ENCODE results near the gene GPR63.

Gene GPR63

DNA sequence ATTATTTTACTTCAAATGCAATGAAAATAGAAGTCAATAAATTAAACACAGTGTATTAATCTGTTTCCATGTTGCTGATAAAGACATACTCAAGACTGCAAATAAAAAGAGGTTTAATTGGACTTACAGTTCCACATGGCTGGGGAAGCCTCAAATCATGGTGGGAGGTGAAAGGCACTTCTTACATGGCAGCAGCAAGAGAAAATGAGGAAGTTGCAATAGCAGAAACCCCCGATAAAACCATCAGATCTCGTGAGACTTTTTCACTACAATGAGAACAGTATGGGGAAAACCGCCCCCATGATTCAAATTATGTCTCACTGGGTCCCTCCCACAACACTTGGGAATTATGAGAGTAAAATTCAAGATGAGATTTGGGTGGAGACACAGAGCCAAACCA is 82.2 kb downstream of the GPR63 start:
- no peak for DNase-seq (ENCODE audit: low spot score)

DNA sequence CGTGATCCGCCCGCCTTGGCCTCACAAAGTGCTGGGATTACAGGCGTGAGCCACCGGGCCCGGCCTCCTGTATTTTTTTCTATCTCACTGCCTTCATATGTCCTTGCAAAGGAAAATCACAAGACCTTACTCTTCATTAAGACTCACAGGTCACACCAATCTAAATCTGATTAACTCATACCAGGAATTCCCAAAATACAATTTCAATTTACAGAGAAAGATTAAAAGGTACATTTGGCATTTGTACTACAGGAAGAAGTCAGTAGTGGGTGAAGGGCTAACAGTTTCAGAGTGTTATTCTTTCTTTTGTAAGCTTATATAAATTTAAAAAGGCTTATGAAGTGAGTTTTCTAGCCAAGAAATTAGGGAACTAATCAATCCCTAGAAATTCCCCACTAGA is 87.4 kb downstream of the GPR63 start:
- DNase-seq (ENCODE audit: low spot score): no peak

Measured in hematopoietic multipotent progenitor cell treated with erythropoietin and hydrocortisone succinate and interleukin-3 and kit ligand, for 17 days (in vitro differentiated cells).